Panc1 (cell line): ENCODE results near the gene IQSEC1.

Experiments
- CTCF ChIP-seq: fragments of 450-650 bp; IDR thresholded peaks from 2 replicates; pipeline ENCODE4 v1.5.1; 2017; ENCODE audit warnings: mild to moderate bottlenecking
- POLR2AphosphoS5 ChIP-seq: IDR thresholded peaks from 2 replicates; pipeline ENCODE4 v1.6.1; 2012; ENCODE audit warnings: mild to moderate bottlenecking, low read depth, low read length, moderate library complexity

DNA sequence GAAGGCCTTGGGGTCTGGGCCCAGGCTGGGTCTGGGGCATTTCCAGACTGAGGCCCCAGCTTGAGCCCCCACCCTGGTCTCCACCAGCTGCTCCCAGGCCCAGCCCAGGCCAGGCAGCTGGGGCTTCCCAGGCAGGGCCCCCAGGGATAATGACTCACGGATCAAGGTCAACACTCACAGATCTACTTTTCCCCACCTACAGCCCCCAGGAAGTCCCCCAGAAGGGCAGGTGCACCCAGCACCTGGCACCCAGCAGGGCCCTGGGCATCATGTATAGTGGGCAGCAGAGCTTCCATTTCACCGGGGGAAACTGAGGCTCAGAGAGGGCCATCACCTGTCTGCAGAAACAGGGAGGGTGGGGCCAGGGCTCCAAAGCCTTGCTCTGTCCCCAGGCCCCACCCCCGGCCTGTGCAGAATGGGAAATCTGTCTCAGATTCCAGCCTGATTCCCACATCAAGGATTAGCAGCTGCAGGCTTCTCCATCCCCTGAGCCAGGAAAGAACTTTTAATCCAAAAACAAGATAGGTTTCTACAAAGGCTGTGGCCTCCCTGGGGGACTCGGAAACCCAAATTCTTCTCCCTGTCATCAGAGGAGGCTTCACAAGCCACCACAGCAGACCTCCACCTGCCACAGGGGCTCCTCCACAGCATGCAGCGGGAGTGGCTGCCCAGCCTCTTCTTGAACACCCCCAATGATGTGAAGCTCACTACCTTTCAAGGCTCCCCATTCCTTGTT lies 49.8 kb downstream of the IQSEC1 start:
- no peak for TF ChIP-seq CTCF
- TF ChIP-seq POLR2AphosphoS5, result no peak
